ENCODE measurements around the gene OR5H14. TPM values are rescaled to one million over a fixed set of nuclear protein-coding genes. Genes with fewer than 3 reads are reported as not detected.
"Not testable (repeated sequence)": the region's sequence is repeated elsewhere in the genome, so short reads cannot be mapped to it uniquely, and the experiment has no call there.

OR5H14 gene
- total RNA-seq, 1 donor from 2014 or later: 0.02 TPM

- Mint-ChIP-seq H3K36me3 (ENCODE audit: low read depth) (no peaks in the 10 kb centered on the region), H3K4me1 (ENCODE audit: low read depth) (no peaks in the 10 kb centered on the region), H3K4me3 (ENCODE audit: low read depth) (no peak overlapping the region), H3K27me3 (ENCODE audit: low read depth) (no peaks in the 10 kb centered on the region), H3K27ac (no peak overlapping the region), H3K9me3 (no peaks in the 10 kb centered on the region)
- DNase-seq (ENCODE audit: low spot score): no peak
- intact Hi-C loops (cut with micrococcal nuclease): no loop called here
Observed at GRCh38 chr3:98151241-98151640, 4.0 kb downstream of the OR5H14 start.

DNA sequence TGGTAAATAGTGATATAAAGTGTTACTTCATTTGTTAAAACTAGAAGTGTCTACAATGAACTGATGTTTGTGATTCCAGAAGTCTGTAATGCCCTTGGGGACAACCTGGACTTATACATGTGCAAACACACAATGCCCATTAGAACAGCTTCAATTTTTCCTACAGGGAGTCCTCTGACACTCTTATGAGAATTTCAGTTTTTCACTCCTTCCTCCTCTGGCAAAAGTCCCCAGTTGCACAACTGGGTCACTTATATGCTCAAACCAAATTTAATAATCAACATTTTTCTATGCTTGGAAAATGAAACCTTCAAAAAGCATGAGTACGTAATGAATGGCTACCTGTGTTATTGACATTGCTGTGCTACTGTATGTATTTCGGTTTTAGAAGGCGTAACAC, 19.1 kb downstream of the OR5H14 start, which contains the start of gene OR5H15:
OR5H15 (plus strand) TSS at position 301 of the 400 bp plus-strand sequence. CDS start 2,004 bp downstream, outside the sequence.
- H3K27me3 Mint-ChIP-seq (ENCODE audit: low read depth): no peaks in the 10 kb centered on the region
- no peak within 1 kb of the TSS for H3K27ac Mint-ChIP-seq
- H3K9me3 Mint-ChIP-seq: no peaks in the 10 kb centered on the region
- no peak within 1 kb of the TSS for H3K4me3 Mint-ChIP-seq (ENCODE audit: low read depth)
- H3K4me1 Mint-ChIP-seq (ENCODE audit: low read depth): no peaks in the 10 kb centered on the region
- intact Hi-C loops (cut with micrococcal nuclease): no loop called here
- no peaks in the 10 kb centered on the region for H3K36me3 Mint-ChIP-seq (ENCODE audit: low read depth)
- no peak for DNase-seq (ENCODE audit: low spot score)

DNA sequence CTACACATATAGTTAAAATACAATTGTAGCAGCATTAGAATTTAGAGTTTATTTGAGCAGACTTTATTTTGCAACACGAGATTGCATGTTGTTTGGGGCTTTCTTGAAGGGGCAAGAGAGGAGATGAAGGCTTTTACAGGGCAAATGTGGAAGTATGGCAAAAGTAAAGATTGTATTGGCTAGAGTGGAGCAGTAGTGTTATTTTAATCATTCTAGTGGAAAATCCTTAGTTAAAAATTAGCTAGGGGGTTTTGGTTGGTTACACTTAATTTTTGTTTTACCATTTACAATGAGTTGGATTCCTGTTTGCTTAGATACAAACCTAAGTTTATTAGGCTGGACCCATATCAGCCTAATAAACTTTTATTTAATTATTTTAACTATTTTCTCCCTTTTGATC, 23.8 kb downstream of the OR5H14 start:
- intact Hi-C loops (cut with micrococcal nuclease): no loop called here
- DNase-seq (ENCODE audit: low spot score): no peak
- H3K36me3 Mint-ChIP-seq (ENCODE audit: low read depth): no peaks in the 10 kb centered on the region
- no peaks in the 10 kb centered on the region for H3K9me3 Mint-ChIP-seq
- no peaks in the 10 kb centered on the region for H3K27me3 Mint-ChIP-seq (ENCODE audit: low read depth)
- no peak overlapping the region for H3K27ac Mint-ChIP-seq
- no peak overlapping the region for H3K4me3 Mint-ChIP-seq (ENCODE audit: low read depth)
- H3K4me1 Mint-ChIP-seq (ENCODE audit: low read depth): no peaks in the 10 kb centered on the region

DNA sequence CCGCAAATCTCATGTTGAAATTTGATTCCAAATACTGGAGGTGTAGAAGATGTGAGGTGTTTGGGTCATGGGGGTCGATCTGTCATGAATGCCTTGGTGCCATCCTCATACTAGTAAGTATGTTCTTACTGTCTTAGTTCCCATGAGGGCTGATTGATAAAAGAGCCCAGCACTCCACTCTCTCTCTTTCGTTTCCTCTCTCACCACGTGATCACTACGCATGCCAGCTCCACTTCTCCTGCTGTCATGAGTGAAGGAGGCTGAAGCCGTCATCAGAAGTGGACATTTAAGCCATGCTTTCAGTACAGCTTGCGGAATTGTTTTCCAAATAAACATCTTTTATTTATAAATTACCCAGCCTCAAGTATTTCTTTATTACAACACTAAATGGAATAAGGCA, 25.3 kb downstream of the OR5H14 start:
- no peaks in the 10 kb centered on the region for H3K27me3 Mint-ChIP-seq (ENCODE audit: low read depth)
- H3K9me3 Mint-ChIP-seq: no peaks in the 10 kb centered on the region
- H3K36me3 Mint-ChIP-seq (ENCODE audit: low read depth): no peaks in the 10 kb centered on the region
- no peaks in the 10 kb centered on the region for H3K4me1 Mint-ChIP-seq (ENCODE audit: low read depth)
- intact Hi-C loops (cut with micrococcal nuclease): no loop called here
- DNase-seq (ENCODE audit: low spot score): no peak
- H3K27ac Mint-ChIP-seq: no peak overlapping the region
- no peak overlapping the region for H3K4me3 Mint-ChIP-seq (ENCODE audit: low read depth)

DNA sequence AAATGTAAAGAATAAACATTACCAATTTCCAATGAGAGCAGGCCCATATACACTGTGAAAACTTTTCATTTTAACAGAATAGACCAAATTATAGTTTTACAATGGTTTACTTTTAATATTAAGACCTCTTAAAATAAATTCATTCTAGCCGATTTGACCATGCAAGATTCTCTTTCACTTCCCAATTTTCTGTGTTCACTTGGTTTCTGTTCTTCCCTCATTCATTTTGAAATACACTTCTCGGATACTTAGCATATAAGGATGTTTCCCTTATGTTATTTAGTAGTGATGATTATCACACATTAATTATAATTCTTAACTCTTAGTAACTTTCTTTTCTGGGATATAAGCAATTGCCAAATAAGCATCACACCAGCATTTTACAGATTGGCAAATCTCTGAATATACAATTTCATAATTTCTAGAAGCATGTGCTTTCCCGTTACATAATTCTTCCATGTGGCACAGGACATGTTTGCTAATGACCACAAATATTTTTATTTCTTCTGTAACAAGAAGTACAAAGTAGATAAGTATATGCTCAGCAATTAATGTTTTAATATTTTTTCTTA, 33.1 kb downstream of the OR5H14 start:
- Mint-ChIP-seq H3K4me1 (ENCODE audit: low read depth) (no peaks in the 10 kb centered on the region), H3K4me3 (ENCODE audit: low read depth) (no peak overlapping the region), H3K36me3 (ENCODE audit: low read depth) (no peaks in the 10 kb centered on the region), H3K9me3 (no peaks in the 10 kb centered on the region), H3K27me3 (ENCODE audit: low read depth) (no peaks in the 10 kb centered on the region), H3K27ac (no peak overlapping the region)
- intact Hi-C loops (cut with micrococcal nuclease): loop anchor here (10.0 kb wide), 1 partner anchor 414 kb away; the partner anchor contains the start of gene CPOX
- DNase-seq (ENCODE audit: low spot score): no peak

DNA sequence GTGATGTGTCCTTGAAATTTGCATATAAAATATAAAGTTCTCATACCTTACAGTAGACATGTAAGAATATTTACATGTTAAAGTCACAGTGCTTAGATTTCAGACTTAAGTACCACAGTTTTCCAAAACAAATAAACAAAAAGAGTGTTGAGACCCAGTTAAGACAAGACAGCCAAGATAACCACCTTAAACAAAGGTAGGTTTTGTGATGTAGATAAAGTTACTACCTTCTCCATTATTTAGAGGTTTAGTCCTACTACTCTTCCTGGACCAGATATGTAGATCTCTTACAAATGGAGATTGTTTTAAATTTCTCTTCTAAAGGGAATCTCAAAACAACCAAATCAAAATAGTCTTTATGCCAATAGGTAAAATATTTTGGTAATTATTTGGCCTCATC, 34.9 kb downstream of the OR5H14 start:
- Mint-ChIP-seq H3K27ac (no peak overlapping the region), H3K27me3 (ENCODE audit: low read depth) (no peaks in the 10 kb centered on the region)
- no peak for DNase-seq (ENCODE audit: low spot score)

GRCh38 chr3:98185180-98185579, 37.9 kb downstream of the OR5H14 start:
- H3K4me1 Mint-ChIP-seq (ENCODE audit: low read depth): peaks cover 4% of the 10 kb centered on the region
- H3K27me3 Mint-ChIP-seq (ENCODE audit: low read depth): peaks cover 3% of the 10 kb centered on the region
- no peaks in the 10 kb centered on the region for H3K9me3 Mint-ChIP-seq
- no peak overlapping the region for H3K4me3 Mint-ChIP-seq (ENCODE audit: low read depth)
- DNase-seq (ENCODE audit: low spot score): no peak
- H3K36me3 Mint-ChIP-seq (ENCODE audit: low read depth): no peaks in the 10 kb centered on the region
- no peak overlapping the region for H3K27ac Mint-ChIP-seq
- intact Hi-C loops (cut with micrococcal nuclease): loop anchor here (5.0 to 10.0 kb wide), 3 partner anchors 142 to 410 kb away; partner anchors contain the start of genes CPOX and GABRR3

More for the DNA sequence above, 34.9 kb downstream of the OR5H14 start:
- Mint-ChIP-seq H3K36me3 (ENCODE audit: low read depth) (no peaks in the 10 kb centered on the region), H3K4me3 (ENCODE audit: low read depth) (no peak overlapping the region), H3K4me1 (ENCODE audit: low read depth) (no peaks in the 10 kb centered on the region), H3K9me3 (no peaks in the 10 kb centered on the region)
- intact Hi-C loops (cut with micrococcal nuclease): loop anchor here (10.0 kb wide), 1 partner anchor 413 kb away; the partner anchor contains the start of gene CPOX

DNA sequence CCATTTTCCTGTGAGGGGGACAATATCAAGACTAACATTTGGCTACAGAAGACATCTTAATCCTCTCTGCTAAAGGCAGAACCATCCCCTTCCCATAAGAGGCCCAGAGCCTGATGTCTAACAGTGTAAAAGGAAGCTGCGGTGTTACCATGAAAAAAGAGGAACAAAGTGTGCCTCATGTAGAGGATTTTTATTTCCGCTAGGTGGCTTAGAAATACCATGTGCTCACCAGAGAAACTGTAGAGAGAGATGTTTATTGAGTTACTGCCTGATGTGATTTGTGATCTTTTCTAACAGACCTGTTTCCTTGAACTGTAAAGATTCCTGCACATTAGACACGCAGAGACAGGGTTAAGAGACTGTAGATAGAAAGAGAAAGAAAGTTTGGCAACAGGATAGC, 41.3 kb downstream of the OR5H14 start:
- Mint-ChIP-seq H3K4me1 (ENCODE audit: low read depth) (peaks cover 4% of the 10 kb centered on the region), H3K27me3 (ENCODE audit: low read depth) (peaks cover 12% of the 10 kb centered on the region), H3K9me3 (no peaks in the 10 kb centered on the region), H3K36me3 (ENCODE audit: low read depth) (no peaks in the 10 kb centered on the region), H3K4me3 (ENCODE audit: low read depth) (no peak overlapping the region), H3K27ac (no peak overlapping the region)
- no peak for DNase-seq (ENCODE audit: low spot score)
- intact Hi-C loops (cut with micrococcal nuclease): loop anchor here (5.0 to 10.0 kb wide), 3 partner anchors 139 to 406 kb away; partner anchors contain the start of genes CPOX and GABRR3

DNA sequence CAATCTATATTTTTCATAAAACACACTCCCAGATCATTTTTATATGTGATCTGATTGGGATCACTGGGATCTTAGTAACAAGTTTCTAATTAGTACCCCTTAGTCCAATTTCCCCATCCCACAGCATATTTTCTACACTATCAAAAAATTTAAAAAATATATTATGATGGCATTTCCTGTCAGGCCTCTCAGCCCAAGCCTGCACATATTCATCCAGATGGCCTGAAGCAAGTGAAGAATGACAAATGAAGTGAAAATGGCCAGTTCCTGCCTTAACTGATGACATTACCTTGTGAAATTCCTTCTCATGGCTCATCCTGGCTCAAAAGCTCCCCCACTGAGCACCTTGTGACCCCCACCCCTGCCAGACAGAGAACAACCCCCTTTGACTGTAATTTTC, 43.6 kb downstream of the OR5H14 start:
- not testable (repeated sequence) for H3K36me3 Mint-ChIP-seq (ENCODE audit: low read depth); H3K4me1 Mint-ChIP-seq (ENCODE audit: low read depth)

DNA sequence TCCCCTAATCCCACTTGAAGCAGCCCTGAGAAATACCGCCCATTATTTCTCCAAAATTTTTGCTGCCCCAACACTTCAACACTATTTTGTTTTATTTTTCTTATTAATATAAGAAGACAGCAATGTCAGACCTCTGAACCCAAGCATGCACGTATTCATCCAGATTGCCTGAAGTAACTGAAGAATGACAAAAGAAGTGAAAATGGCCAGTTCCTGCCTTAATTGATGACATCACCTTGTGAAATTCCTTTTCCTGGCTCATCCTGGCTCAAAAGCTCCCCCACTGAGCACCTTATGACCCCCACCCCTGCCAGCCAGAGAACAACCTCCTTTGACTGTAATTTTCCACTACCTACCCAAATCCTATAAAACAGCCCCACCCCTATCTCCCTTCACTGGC, 49.0 kb downstream of the OR5H14 start:
- H3K27ac Mint-ChIP-seq; intact Hi-C loops (cut with micrococcal nuclease); H3K4me1 Mint-ChIP-seq (ENCODE audit: low read depth); H3K27me3 Mint-ChIP-seq (ENCODE audit: low read depth); H3K36me3 Mint-ChIP-seq (ENCODE audit: low read depth); H3K4me3 Mint-ChIP-seq (ENCODE audit: low read depth); H3K9me3 Mint-ChIP-seq; DNase-seq (ENCODE audit: low spot score): not testable (repeated sequence)

More for the DNA sequence above, 43.6 kb downstream of the OR5H14 start:
- H3K27ac Mint-ChIP-seq; DNase-seq (ENCODE audit: low spot score); H3K4me3 Mint-ChIP-seq (ENCODE audit: low read depth); H3K9me3 Mint-ChIP-seq; intact Hi-C loops (cut with micrococcal nuclease): not testable (repeated sequence)
- peaks cover 12% of the 10 kb centered on the region for H3K27me3 Mint-ChIP-seq (ENCODE audit: low read depth)

GRCh38 chr3:98199020-98199419, 51.7 kb downstream of the OR5H14 start:
- no peak for DNase-seq (ENCODE audit: low spot score)
- Mint-ChIP-seq H3K27ac (no peak overlapping the region), H3K27me3 (ENCODE audit: low read depth) (no peaks in the 10 kb centered on the region), H3K9me3 (no peaks in the 10 kb centered on the region), H3K4me3 (ENCODE audit: low read depth) (no peak overlapping the region), H3K4me1 (ENCODE audit: low read depth) (no peaks in the 10 kb centered on the region), H3K36me3 (ENCODE audit: low read depth) (no peaks in the 10 kb centered on the region)
- intact Hi-C loops (cut with micrococcal nuclease): no loop called here

All from activated T-helper 2 cell treated with anti-CD3 and anti-CD28 coated beads, Interferon-gamma antibody, Interleukin-2, Interleukin-4, amounts not matched to agents 10 μg/mL and 5 μg/mL and 100 μg/mL, durations not matched to agents 14 hours and 24 hours and 36 hours (primary cell).